ENCODE results near the gene ZMIZ2. TPM values are rescaled to one million over a fixed set of nuclear protein-coding genes. Genes with fewer than 3 reads are reported as not detected.

ZMIZ2 gene
- total and polyA plus RNA-seq, 2 of the 8 experiments (the other 6 are each of a cell fraction or from before 2014, with no cell fraction given) = 24.4 to 66.4 TPM

DNA sequence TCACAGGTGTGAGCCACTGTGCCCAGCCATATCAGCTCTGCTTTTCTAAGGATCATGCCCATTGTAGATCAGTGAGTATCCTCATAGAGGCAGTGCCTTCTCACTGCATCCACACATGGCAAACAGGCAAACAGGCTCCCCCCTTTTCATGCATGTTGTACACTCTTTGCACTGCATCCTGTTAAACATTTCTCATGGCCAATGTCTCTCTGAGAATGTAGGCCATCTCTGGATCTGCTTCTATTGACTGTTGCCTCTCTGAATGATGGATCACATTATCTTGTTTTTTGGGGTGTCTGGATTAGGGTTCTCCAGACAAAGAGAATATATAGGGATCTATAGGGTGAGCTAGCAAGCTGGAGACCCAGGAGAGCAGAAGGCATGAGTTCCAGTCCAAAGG, 34.8 kb downstream of the ZMIZ2 start:
- H3K4ac ChIP-seq (replicated peaks; ENCODE audit: insufficient read length, low read depth, low read length) = no peak overlapping the region
- H3K27ac ChIP-seq (ENCODE audit: low read depth, low read length) = no peak overlapping the region
- H2BK5ac ChIP-seq (ENCODE audit: low read depth, low read length) = no peak overlapping the region
- no peak overlapping the region for H3K4me3 ChIP-seq (ENCODE audit: extremely low read depth in 1 of 4, insufficient read depth in 2 of 4, low read depth in 3 of 4, low read length in 4 of 4)
- no peaks in the 10 kb centered on the region for H3K23me2 ChIP-seq (ENCODE audit: low read depth, low read length)
- no peak overlapping the region for H2BK20ac ChIP-seq (ENCODE audit: low read length)
- no peak overlapping the region for H4K8ac ChIP-seq (ENCODE audit: extremely low read depth, insufficient read depth, low read length)
- no peak for FAIRE-seq
- no peak overlapping the region for H3K4me2 ChIP-seq (ENCODE audit: insufficient read depth in 1 of 2, low read depth in 2 of 2, low read length in 2 of 2)
- no peak overlapping the region for H3K23ac ChIP-seq (ENCODE audit: insufficient read length)
- no peaks in the 10 kb centered on the region for H3K27me3 ChIP-seq (replicated peaks in 1 of 4; ENCODE audit: control insufficient read depth in 3 of 4, extremely low read depth in 1 of 4, insufficient read depth in 3 of 4, low read length in 3 of 4)
- peaks cover 0 to 4% (median 0%) of the 10 kb centered on the region in 4 experiments; a peak in 3 of 7 replicates for H3K4me1 ChIP-seq (replicated peaks in 1 of 4; ENCODE audit: control insufficient read depth in 3 of 4, insufficient read depth in 4 of 4, low read length in 3 of 4)
- H2BK120ac ChIP-seq (replicated peaks; ENCODE audit: low read depth, low read length) = no peak overlapping the region
- H3K36me3 ChIP-seq (ENCODE audit: control insufficient read depth in 2 of 4, insufficient read depth in 4 of 4, low read length in 3 of 4) = no peaks in the 10 kb centered on the region
- H2AK5ac ChIP-seq (ENCODE audit: low read depth, low read length) = no peak overlapping the region
- H2AFZ ChIP-seq (ENCODE audit: low read length) = no peak overlapping the region
- no peaks in the 10 kb centered on the region for H3K79me1 ChIP-seq (ENCODE audit: low read depth, low read length)
- H3K18ac ChIP-seq (ENCODE audit: extremely low read depth, low read length) = no peak overlapping the region
- POLR2A ChIA-PET (ENCODE audit: partially characterized antibody) = interaction anchor here (0.8 to 1.3 kb wide), 3 partner anchors 11 to 102 kb away, joined by 3 to 6 read pairs (median 3); partner anchors contain the start of gene PURB
- H3K9me3 ChIP-seq (ENCODE audit: insufficient read depth in 2 of 2, low read depth in 1 of 2, low read length in 1 of 2) = peaks cover 3 to 4% of the 10 kb centered on the region in 2 experiments; a peak in 2 of 4 replicates
- CTCF ChIA-PET (ENCODE audit: partially characterized antibody) = no interaction called here
- no peak overlapping the region for H3K56ac ChIP-seq (replicated peaks; ENCODE audit: insufficient read length, low read depth, low read length)
- H3K79me2 ChIP-seq (ENCODE audit: control insufficient read depth in 1 of 2, insufficient read depth in 2 of 2, low read length in 2 of 2) = no peaks in the 10 kb centered on the region
- no peaks in the 10 kb centered on the region for H4K20me1 ChIP-seq (replicated peaks in 1 of 2; ENCODE audit: control insufficient read depth in 1 of 2, insufficient read depth in 2 of 2, low read length in 2 of 2)
- no peak overlapping the region for H4K5ac ChIP-seq (ENCODE audit: insufficient read length, low read depth, low read length)
- no peak overlapping the region for H2BK15ac ChIP-seq (ENCODE audit: low read length)
- no peak overlapping the region for H2BK12ac ChIP-seq (ENCODE audit: low read depth, low read length)
- H3K9ac ChIP-seq (replicated peaks in 1 of 4; ENCODE audit: extremely low read depth in 1 of 4, low read depth in 3 of 4, low read length in 3 of 4) = no peak overlapping the region
- DNase-seq (ENCODE audit: low read depth in 1 of 2, low spot score in 2 of 2) = no peak
- H3K14ac ChIP-seq (ENCODE audit: insufficient read length) = no peak overlapping the region
- no peak overlapping the region for H4K91ac ChIP-seq (replicated peaks; ENCODE audit: insufficient read length, low read length)
- TF ChIP-seq BRCA1 (IDR thresholded peaks at IDR 0.05; ENCODE audit: low read depth, low read length) (no peak), HDAC6 (IDR thresholded peaks at IDR 0.05; ENCODE audit: low read depth, low read length) (no peak)

Measured in H1 (cell line).